Measurements from ENCODE around the gene ZNF207. TPM values are rescaled to one million over a fixed set of nuclear protein-coding genes. Genes with fewer than 3 reads are reported as not detected.
"Not testable (repeated sequence)": the region's sequence is repeated elsewhere in the genome, so short reads cannot be mapped to it uniquely, and the experiment has no call there.

Gene ZNF207
- total RNA-seq, 1 donor from 2014 or later = 276 TPM

DNA sequence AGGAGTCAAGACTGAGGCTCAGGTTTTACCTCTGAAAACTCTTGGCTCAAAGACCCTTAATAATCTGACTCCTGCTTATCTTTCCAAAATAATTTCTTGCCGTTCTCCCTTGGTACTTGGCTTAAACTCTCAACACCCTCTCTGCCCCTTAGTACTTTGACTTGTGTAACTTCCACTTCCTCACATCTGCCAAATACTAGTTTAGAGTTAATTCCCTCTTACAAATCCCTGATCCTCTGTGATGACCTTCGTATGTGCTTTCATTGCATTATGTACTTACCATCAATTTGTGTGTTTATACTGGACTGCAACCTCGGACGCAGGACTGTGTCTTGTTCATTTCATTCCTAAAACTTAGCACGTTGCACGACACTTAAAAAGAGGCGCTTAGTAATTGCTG, 35.2 kb downstream of the ZNF207 start:
- Mint-ChIP-seq H3K9me3 (no peaks in the 10 kb centered on the region), H3K4me1 (no peaks in the 10 kb centered on the region), H3K36me3 (ENCODE audit: low read depth) (peaks cover 31% of the 10 kb centered on the region), H3K27ac (no peak overlapping the region), H3K27me3 (no peaks in the 10 kb centered on the region), H3K4me3 (no peak overlapping the region)
- CTCF ChIA-PET = no interaction called here
- DNase-seq (no peak), ATAC-seq (ENCODE audit: low read depth) (no peak)
- POLR2A ChIA-PET = no interaction called here
- intact Hi-C loops (cut with micrococcal nuclease) = no loop called here
- TF ChIP-seq, protein P1, sequence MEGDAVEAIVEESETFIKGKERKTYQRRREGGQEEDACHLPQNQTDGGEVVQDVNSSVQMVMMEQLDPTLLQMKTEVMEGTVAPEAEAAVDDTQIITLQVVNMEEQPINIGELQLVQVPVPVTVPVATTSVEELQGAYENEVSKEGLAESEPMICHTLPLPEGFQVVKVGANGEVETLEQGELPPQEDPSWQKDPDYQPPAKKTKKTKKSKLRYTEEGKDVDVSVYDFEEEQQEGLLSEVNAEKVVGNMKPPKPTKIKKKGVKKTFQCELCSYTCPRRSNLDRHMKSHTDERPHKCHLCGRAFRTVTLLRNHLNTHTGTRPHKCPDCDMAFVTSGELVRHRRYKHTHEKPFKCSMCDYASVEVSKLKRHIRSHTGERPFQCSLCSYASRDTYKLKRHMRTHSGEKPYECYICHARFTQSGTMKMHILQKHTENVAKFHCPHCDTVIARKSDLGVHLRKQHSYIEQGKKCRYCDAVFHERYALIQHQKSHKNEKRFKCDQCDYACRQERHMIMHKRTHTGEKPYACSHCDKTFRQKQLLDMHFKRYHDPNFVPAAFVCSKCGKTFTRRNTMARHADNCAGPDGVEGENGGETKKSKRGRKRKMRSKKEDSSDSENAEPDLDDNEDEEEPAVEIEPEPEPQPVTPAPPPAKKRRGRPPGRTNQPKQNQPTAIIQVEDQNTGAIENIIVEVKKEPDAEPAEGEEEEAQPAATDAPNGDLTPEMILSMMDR (IDR thresholded peaks at IDR 0.05) = no peak

DNA sequence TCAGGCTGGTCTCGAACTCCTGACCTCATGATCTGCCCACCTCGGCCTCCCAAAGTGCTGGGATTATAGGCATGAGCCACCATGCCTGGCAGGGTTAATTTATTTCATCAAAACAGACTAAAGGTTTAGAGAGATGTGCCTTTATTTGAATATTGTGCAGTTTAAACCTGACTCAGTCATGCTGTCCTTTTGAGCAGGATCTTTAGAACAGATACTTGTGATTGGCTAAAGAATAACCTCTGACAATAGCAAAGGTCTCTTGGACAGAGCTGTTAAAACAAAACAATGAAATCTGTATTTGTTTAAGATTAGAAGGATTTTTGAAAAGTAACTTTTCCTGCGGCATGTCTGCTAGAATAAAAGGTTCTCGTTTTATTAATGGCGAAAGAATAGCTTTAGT, 36.0 kb downstream of the ZNF207 start:
- Mint-ChIP-seq H3K9me3 (no peaks in the 10 kb centered on the region), H3K27ac (no peak overlapping the region), H3K4me1 (no peaks in the 10 kb centered on the region), H3K27me3 (no peaks in the 10 kb centered on the region), H3K36me3 (ENCODE audit: low read depth) (peaks cover 23% of the 10 kb centered on the region), H3K4me3 (no peak overlapping the region)
- TF ChIP-seq, protein P1 (IDR thresholded peaks at IDR 0.05) = no peak
- intact Hi-C loops (cut with micrococcal nuclease) = no loop called here
- no peak for DNase-seq
- ATAC-seq (ENCODE audit: low read depth) = no peak
- CTCF ChIA-PET = no interaction called here
- POLR2A ChIA-PET = no interaction called here

DNA sequence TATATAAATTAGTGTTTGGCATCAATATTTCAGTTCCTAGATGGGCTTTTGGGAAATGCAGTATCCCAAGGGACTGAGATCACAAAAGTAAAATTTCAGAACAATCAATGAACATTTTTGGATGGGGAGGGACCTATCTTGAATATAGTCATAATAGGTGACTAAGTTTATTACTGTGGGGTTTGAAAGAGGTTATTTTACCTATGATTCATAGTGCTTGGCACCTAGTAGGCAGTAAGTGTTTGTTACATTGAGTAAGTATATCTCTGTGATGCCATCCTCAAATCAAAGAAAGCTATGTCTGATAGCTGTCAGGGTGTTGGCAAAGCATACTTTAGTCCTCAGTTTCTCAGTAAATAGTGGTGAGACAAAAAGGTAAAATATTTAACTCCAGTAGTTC, 36.9 kb downstream of the ZNF207 start:
- no peaks in the 10 kb centered on the region for H3K27me3 Mint-ChIP-seq
- H3K4me1 Mint-ChIP-seq = no peaks in the 10 kb centered on the region
- H3K36me3 Mint-ChIP-seq (ENCODE audit: low read depth) = peaks cover 17% of the 10 kb centered on the region
- ChIA-PET CTCF (no interaction called here), POLR2A (interaction anchor here (0.6 kb wide), 1 partner anchor 36 kb away, joined by 4 read pairs; no protein-coding TSS in a partner anchor)
- no peak overlapping the region for H3K4me3 Mint-ChIP-seq
- H3K27ac Mint-ChIP-seq = no peak overlapping the region
- ATAC-seq (ENCODE audit: low read depth) = no peak
- no peaks in the 10 kb centered on the region for H3K9me3 Mint-ChIP-seq
- intact Hi-C loops (cut with micrococcal nuclease) = no loop called here
- TF ChIP-seq, protein P1 (IDR thresholded peaks at IDR 0.05) = no peak
- DNase-seq = no peak

DNA sequence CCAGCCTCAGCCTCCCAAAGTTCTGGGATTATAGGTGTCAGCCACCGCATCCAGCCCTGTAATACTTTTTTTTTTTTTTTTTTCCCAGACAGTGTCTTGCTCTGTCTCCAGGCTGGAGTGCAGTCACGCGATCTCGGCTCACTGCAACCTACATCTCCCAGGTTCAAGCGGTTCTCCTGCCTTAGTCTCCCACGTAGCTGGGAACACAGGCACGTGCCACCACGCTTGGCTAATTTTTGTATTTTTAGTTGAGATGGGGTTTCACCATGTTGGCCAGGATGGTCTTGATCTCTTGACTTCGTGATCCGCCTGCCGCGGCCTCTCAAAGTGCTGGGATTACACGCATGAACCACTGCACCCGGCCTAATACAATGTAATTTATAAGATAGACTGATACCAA, 38.2 kb downstream of the ZNF207 start:
- H3K36me3 Mint-ChIP-seq (ENCODE audit: low read depth); ATAC-seq (ENCODE audit: low read depth); H3K9me3 Mint-ChIP-seq; H3K27ac Mint-ChIP-seq; DNase-seq; CTCF ChIA-PET; intact Hi-C loops (cut with micrococcal nuclease); H3K4me1 Mint-ChIP-seq; POLR2A ChIA-PET; H3K27me3 Mint-ChIP-seq; H3K4me3 Mint-ChIP-seq: not testable (repeated sequence)

DNA sequence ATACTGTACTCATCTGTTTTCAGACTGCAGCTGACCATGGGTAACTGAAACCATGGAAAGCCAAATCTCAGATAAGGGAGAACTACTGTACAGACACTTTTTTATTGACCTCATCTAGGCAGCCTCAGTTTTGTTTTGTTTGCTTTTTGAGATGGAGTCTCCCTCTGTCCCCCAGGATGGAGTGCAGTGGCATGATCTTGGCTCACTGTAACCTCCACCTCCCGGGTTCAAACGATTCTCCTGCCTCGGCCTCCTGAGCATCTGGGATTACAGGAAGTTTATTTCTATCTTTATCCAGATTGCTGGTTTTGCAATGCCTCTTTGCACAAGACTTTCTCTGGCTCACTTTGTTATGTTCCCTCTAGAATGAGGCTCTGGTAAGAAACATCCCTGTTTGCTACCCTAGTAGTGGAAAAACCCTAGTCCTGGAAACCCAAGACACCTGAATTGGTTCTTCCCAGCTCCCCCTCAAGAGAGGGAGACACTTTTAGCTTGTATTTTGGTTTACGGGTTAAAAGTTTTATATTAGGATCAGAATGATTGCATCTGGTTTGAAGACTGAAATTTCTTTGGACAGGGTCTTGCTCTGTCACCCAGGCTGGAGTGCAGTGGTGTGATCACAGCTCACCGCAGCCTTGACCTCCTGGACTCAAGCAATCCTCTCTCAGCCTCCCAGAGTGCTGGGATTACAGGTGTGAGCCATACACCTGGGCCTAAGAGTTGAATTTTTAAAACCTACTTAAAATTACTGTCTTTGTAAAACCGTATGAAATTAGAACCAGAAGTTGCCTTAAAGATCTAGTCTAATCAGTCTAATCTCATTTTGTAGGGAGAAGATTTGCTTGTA, 38.9 kb downstream of the ZNF207 start:
- TF ChIP-seq, protein P1 (IDR thresholded peaks at IDR 0.05) = no peak
- Mint-ChIP-seq H3K9me3 (no peaks in the 10 kb centered on the region), H3K4me3 (no peak overlapping the region), H3K27ac (no peak overlapping the region), H3K27me3 (no peaks in the 10 kb centered on the region), H3K4me1 (no peaks in the 10 kb centered on the region), H3K36me3 (ENCODE audit: low read depth) (peaks cover 6% of the 10 kb centered on the region)
- CTCF ChIA-PET = no interaction called here
- POLR2A ChIA-PET = no interaction called here
- ATAC-seq (ENCODE audit: low read depth) (no peak), DNase-seq (no peak)
- intact Hi-C loops (cut with micrococcal nuclease) = no loop called here
